GM21367 (cell line): ENCODE measurements around the gene R3HCC1L.

Source experiments
- ATAC-seq: cut with Tn5 transposase; IDR thresholded peaks from one replicate; pipeline ENCODE4 v1.9.1; 2021; ENCODE audit not compliant: unreplicated experiment

The R3HCC1L gene

DNA sequence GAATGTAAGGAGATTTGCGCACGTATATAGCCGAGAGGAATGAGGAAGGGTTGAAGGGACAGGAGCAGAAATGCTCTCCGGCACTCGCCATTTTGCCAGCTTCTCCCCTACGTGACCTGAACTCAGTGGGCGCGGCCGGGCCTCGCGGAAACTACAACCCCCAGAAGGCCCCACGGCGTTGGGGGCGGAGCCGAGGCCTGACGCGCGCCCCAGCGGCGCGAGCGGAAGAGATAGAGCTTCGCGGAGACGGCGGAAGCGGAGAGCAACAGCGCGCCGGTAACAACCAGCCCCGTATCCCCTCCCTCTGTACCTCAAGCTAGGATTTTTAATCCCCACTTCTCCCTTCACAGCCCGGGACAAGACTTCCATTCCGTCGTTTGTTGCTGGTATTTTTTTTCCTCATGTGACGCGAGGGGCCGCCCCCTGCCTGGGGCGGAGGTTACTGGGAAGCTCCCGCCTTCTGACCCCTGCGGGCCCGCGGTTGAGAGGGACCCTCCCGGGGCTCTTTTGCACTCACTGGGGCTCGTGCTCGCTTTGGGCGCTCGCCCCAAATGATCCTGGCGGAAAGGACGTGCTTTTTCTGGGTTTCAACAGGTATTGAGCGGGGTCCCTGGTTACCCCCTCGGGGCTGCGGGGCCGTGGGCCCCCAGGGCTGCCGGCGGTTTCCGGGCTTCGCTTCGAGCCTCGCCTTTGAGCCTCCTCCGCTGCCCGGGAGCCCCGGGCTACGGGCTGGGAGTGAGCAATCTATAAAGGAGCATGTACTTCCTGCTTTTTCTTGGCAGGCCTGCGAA lies at the start of gene R3HCC1L:
Gene R3HCC1L, plus strand, starts transcription at position 227 of the 791 bp plus-strand sequence. CDS start 73,458 bp downstream, outside the sequence.
- peak; percentile 85 for ATAC-seq

DNA sequence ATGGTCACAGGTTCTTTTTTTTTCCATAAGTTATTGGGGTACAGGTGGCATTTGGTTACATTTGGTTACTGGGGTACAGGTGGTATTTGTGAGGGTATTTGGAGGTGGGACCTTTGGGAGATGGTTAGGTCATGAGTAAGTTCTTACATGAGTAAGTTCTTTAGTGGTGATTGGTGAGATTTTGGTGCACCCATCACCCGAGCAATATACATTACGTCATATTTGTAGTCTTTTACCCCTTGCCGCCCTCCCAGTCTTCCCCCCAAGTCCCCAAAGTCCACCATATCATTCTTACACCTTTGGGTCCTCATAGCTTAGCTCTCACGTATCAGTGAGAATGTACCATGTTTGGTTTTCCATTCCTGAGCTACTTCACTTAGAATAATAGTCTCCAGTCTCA lies 49.2 kb upstream of the R3HCC1L start:
- ATAC-seq, result no peak

- no peak for ATAC-seq
Measured at GRCh38 chr10:98086837-98087708, 47.4 kb upstream of the R3HCC1L start.

DNA sequence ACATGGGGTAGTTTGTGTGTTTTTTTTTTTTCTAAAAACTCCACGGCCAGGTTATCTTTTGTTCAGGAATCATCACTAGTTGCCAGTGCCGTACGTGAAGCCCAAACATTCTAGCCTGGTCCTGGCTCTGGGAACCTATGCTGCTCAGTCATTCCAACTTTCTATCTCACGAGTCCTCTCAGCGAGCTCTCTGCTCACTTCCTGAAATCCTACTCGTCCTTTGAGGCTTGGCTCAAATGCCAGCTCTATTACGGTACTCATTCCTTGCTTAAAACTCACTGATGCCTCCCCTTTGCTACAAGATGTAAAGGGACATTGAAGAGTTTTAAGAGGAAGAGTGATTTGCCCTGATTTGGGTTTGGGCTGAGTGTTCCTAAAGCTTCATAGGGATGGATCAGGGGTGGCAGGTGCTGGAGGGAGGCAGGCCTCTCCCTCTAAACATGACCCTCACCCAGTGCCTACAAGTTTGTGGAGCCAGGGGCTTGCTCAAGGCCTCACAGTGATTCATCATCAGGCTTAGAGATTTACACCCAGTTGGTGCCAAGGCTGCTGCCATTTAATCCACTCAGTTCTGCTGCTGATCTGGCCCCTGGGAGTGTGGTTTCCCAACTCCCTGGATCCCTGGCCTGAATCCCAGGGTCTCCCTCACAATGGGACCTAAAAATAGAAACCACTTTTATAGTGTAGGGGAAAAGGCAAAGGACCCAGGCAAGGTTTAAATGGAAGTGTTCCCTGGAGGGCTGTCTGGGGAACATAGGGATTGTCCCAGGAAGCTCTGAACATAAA lies 46.1 kb upstream of the R3HCC1L start:
- ATAC-seq, result no peak

- no peak for ATAC-seq
Measured at GRCh38 chr10:98090822-98091221, 43.6 kb upstream of the R3HCC1L start.

DNA sequence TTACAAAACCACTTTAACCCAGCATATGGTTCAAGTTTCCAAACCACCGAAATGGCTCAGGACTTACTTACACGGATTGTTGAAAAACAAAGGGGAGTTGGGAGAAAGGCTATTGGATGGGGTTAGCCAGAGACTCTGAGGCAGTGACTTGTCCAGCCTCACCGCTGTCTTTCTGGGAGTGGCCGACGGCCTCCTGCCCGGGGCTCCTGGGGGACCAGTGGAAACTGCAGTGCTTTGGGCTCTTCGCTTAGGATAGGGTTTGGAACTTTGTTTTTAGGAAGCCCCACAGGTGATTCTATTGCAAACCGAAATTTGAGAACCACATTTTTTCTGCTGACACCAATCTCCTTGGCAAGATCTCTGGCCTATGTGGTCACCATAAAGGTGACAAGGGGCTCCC lies 38.1 kb upstream of the R3HCC1L start:
- no peak for ATAC-seq

- ATAC-seq, result no peak
Measured at GRCh38 chr10:98096731-98097130, 37.7 kb upstream of the R3HCC1L start.

DNA sequence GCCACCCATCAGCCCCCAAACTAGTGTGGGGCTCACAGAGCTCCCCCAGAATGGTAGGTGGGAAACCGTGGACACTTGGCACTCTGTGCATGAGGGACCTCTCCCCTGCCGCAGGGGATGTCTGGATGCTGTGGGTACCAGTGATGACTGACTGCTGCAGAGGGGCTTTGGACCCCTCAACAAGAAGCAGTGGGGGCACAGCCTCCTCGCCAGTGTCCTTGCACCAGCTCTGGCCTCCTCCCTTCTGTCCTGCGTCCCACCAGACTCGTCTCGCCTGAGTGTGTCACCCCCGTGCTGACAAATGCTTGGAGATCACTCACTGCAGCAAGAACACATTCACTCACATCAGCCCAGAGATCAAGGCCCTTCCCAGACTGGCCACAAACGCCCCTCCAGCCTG lies 37.3 kb upstream of the R3HCC1L start:
- no peak for ATAC-seq

- no peak for ATAC-seq
Measured at GRCh38 chr10:98097616-98098015, 36.8 kb upstream of the R3HCC1L start.

DNA sequence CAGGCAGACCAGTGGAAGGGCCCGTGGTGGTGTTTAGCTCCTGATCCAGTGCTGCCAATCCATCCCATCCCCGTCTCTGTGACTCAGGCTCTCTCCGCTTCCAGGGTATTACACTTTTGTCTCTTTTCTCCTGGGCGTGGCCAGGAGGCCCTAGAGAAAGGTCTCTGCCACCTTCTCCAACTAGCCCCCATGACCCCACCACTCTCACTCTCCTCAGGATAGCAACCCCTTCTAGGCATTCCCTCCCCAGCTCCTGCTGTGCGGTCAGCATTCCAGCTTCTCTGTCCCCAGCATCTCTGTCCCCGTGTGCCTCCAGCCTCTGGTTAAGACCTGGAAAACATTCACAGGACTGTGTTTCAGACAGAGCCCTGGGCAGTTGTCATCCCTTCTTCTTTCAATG lies 36.2 kb upstream of the R3HCC1L start:
- ATAC-seq, result no peak

GRCh38 chr10:98100476-98100875 lies 34.0 kb upstream of the R3HCC1L start:
- ATAC-seq, result no peak

DNA sequence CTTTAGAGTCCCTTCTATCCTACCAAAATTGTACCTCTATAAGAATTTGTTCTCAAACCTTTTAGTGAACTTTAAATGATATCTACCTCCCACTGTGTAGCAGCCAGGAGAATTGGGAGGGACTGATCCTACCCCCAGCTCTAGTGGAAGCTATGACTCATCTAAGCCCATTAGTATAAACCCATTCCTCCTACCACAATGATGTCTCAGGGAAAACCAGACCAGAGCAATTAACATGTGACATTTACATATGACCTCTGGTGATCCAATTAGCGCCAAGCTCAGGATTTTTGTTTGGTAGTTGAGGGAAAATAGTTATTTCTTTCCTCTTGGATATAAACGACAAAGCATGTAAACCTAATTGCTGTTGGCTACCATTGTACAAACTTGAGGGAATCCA lies 33.1 kb upstream of the R3HCC1L start:
- ATAC-seq, result no peak

- ATAC-seq, result no peak
Measured at GRCh38 chr10:98104125-98104524, 30.3 kb upstream of the R3HCC1L start.

DNA sequence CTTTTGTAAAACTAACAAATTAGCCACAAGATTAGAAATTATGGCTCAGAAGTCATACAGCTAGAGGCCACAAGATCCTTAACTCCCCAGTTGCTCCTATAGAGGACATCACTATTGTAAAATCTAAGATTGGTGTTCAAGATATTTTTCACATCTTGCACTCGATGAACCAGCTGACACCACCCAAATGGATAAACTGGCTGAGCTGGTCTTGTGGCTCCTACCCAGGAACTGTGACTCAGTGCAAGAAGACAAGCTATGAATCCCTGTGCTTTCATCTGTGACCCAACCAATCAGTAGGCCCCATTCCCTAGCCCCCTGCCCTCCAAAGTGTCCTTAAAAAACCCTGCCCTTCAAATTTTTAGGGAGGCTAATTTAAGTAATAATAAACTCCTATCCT lies 27.9 kb upstream of the R3HCC1L start:
- no peak for ATAC-seq

GRCh38 chr10:98107644-98108430 lies 26.6 kb upstream of the R3HCC1L start:
- no peak for ATAC-seq

- no peak for ATAC-seq
Measured at GRCh38 chr10:98110356-98110755, 24.1 kb upstream of the R3HCC1L start.

- ATAC-seq, result no peak
Measured at GRCh38 chr10:98115031-98115787, 19.2 kb upstream of the R3HCC1L start.

- ATAC-seq, result no peak
Measured at GRCh38 chr10:98119891-98120290, 14.6 kb upstream of the R3HCC1L start.

GRCh38 chr10:98125940-98126631 lies 8.4 kb upstream of the R3HCC1L start:
- ATAC-seq, result no peak
